8988T (cell line): ENCODE results near the gene LHX2.

Experiments
- DNase-seq: peaks from one replicate; pipeline ENCODE4 v3.0.0; 2011

Gene LHX2

DNA sequence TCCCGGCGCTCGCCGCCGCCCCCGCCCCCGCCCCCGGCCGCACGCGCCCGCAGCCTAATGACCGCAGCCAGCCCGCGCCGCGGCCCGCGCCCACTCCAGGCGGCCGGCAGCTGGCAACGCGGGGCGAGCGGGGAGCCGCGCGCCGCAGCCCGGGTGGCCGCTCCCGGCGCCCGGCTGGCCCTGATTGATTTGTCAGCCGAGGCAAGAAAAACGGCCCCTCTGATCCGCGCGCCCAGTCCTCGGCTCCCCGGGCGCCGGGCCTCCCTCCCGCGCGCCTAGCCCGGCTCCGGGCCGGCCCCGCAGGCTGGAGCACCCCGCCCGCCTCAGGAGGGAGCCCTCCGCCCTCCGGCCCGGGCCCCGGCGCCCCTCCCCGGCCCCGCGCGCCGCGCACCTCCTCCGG, 11.9 kb upstream of the LHX2 start:
- DNase-seq = no peak

DNA sequence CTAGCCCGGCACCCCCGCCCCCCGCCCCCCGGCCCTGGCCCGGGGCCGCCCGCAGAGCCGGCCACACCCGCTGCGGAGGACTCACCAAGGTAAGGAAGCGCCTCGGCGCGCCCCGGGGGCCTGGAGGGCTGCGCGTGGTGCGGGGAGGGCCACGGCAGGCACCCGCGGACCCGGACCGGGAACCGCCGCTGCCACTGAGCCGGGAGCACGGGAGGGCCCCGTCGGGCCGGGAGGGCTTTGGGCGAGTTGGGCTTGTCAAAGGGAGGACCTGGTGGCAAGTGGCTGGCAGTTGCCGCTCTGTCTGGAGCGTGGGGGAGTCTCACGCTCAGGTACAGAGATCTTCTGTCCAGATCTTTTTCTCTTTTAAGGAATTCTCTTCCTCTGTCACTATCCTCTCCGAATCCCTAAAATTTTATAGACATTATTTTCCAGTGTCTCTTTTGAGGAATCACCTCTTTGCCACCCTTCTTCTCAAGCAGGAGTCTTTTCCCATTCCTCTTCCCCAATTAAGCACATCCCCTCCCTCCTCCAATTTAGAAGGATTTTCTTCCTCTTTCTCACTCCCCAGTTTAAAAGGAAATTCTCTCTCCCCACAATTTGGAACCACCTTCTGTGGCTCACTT, 11.3 kb upstream of the LHX2 start:
- no peak for DNase-seq

DNA sequence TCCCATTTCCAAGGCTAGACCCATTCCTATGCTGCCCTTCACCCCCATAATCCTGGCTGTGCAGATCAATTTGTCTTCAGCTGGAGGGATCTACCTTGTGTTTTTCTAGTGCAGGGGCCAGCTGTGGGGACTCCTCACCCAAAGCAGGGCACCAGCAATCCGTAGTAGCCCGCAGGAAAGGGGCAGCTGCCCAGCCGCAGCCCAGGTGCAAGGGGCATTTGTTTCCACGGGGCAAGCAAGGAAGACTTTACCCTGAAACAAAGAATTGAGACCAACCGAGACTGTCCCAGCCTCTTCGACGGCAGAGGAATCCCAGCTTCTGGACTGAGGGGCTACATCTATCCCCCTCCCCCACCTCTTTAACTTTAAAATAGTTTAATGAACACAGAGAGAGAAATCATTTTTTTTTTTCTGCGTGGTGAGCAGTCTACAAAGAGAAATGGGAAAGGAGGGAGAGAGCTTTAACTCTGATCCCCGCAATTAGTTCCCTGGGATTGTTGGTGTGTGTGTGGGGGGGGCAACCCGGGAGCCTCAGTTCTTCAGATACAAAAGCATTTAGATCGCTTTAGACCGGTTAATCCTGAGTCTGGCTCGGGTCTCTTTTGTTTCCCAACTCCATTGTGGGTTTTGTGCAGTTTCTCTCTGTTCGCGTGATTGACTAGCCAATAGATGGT, 10.6 kb upstream of the LHX2 start:
- no peak for DNase-seq

DNA sequence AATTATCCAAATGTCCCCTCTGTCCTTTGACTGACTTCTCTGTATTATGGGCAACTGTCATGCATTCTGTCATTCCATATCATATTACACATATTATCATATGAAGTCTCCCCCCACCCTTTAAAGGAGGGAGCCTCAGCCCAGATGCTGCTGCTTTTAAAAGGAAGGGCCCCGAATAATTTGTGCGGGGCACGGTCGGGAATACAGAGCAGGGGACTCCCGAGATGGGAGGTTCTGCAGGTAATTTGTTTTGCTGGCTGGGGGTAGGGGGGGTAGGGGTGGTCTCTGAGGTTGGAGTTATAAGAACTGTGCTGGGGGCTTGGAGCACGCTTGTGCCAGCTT, 10.1 kb upstream of the LHX2 start:
- DNase-seq = no peak

DNA sequence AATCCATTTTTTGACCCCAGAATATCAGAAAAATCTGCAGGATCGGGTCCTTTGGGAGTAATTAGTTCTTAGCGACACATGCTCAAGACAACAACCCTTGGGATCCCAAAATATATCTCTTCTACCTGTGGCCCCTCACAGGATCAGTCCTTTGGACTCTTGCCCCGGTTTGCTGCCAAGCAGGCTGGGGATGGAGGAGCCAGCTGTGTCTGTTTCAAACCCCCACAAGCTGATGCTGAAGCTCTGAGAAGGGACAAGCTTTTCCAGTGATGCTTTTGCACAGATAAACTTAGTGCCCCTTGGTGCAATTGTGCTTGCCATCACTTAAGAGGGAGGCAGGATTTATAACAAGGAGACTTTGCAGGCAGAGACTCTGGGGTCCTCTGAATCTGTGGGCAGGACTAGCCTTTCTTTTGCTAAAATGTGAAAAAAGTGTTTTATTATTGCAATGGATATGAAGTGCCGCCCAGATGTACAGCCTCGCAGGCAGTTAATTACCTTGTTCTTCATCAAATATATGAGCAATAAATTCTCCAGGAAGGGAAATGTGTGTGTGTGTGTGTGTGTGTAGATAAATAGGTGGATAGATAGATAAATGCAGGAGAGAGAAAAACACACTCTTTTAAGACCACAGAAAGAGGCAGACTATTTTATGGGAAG, 9.6 kb upstream of the LHX2 start:
- no peak for DNase-seq

DNA sequence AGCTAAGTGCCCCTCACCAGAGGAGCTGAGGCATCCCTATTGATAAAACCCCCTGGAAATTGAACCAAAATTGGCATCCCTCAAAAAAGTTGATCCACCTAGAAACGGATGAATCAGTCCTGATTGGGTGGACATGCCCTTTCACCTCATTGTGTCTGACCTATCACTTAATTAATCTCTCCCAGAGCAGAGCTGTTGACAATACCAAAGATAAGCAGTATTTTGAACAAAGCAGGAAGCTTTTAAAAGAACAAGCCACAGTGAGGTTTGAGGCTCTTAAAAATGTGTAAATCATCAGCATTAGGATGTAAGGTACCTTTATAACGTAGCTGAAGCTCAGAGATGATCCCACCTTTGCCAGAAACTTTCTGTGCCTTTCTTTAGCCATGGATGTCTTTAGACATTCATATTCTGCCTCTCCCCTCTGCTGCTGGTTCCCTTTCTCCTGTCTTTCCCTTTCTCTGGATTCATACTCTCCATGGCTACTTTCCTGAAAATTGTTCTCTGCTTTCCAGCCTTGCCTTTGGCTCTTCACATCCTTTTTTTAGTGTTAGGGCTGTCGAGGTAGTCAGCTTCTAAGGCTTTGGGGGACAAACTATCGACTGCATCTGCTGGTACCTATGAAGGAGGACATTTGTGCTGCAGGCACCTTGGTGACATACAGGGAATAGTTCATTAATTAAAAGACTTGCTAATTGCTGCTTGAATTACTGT, 7.8 kb upstream of the LHX2 start:
- no peak for DNase-seq

DNA sequence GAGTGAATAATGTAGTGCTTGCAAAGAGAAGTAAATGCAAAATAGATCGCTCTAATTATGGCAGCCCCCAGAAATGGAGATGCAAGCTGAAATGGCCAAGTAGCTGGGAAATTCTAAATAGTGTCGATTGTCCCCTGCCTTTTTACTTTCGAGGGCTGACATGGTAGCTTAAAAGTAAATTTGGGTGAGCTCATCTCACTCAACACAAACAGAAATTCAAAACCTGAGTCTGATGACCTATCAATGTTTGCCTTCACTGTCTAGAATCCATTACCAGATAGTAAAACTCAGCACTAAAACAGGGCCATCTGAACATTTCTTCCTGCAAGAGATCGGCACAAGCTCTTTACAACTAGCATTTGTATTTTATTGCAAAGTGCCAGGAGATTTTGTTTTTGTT, 7.0 kb upstream of the LHX2 start:
- no peak for DNase-seq

DNA sequence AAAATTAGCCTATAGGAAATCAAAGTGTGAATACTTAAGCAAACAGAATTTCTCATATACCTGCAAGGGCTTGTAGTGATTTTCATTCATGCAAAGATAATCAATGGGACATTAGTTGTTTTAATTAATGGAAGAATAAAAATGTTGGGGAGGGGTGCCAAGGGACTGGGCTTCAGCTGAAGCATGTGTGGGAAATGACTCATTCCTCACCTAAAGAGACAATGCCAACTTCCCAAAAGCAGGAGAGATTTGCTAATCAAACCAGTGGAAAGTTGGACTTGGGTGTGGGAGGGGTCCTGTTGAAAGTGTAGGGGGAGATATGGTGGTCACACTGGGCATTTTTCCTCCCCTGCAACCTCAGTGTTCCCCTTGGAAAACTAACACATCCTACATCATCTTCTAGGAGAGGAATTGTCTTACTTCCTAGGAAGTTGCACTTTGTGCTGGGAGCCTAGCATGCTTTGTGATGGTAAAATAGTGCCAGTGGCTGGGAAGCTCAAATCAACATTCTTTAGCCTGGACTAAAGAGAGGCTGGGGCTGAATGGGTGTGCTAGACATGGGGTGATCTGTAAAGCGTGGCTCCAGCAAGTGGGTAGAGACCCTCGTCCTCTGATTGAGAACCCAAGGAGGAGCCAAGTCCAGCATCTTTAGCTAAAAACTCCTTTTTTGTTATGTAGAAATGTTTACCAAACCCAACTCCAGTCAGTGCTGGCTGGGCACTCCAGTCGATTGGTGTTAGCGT, 6.4 kb upstream of the LHX2 start:
- DNase-seq = no peak

DNA sequence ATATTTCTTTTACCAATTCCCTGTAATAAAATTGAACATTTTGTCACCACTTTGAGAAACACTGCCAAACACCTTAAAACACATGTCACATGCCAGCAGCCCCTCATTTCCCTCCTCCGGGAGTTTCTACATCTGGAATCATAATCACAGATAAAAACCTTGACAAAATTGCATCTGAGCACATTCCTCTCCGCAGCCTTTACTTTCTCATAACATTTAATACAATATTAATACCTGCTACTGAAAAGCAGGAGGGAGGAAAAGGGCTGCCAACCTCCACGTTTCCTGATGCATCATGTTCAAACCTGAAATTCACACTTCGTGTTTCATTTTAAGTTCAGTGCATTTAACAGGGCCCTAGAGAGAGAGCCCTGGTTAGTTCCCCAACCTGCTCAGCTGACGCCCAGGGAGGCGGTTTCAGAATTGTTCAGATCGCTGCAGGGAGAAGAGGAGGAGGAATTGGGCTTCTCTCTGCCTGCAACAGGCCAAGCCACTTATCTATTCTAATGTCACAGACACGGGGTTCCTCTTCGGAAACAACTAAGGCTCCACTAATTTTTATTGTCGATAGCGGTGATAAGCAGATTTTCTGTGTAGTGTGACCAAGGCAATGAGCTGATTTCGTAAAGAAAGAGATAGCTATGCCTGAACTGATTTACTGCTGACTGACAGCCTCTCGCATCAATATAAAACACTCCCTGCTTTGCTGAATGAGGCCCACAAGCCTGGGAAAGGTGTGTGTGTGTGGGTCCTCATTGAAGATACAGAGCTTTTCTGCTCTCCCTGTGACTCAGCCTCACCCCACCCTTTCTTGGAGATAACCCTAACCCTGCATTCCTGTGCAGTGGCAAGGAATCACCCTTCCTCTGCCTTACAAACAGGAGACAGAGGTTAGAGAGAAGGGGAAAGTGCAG, 4.9 kb upstream of the LHX2 start:
- DNase-seq = no peak

DNA sequence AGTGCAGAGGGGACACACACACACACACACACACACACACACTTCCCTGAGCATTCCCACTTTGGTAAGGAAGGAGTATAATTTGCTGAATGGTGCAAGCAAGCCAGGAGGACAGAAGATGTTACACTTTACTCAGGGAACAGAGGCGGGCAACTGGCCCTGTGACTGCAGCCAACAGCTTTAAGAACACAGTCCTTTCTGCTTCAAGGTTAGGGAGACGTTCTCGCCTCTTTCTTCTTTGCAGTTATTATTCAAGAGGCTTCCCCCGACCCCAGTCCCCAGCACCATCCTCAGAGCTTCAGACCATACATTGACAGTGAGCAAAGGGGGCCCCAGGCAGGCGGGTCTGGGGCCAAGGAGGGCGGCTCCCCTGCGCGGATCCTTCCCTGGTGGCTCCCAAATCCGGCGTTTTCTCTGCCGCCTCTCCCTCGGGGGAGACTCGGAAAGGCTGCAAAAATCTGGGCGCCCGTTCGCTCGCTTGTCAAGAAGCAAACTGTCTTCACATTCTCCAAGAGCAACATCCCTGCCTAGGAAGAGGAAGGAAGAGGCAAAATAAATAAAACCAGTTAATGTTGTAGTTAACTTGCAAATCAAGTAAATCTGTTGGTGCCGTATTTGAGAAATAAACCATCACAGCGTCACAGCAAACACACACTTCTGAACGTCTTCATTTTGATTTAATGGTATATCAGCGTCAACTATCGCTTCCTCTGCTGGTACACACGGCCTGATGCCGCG, 3.8 kb upstream of the LHX2 start:
- DNase-seq = no peak

DNA sequence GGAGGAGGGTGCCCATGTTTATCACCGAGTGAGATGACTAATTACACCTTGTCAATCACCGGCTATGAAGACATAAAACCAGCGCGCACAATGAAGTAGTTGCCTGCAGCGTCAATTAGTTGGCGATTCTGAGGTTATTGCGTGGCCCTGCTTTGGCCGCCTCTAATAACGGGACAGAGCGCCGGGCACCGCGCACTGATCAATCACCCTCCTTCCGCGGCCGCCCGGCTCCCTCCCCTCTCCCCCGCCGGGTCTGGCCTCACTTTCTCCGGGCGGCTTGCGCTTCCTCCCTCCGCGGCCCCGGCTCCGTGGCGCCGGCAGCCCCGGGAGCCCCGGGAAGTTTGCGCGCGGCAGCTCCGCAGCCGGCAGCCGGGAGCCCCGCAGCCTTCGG, 3.3 kb upstream of the LHX2 start:
- DNase-seq = no peak

DNA sequence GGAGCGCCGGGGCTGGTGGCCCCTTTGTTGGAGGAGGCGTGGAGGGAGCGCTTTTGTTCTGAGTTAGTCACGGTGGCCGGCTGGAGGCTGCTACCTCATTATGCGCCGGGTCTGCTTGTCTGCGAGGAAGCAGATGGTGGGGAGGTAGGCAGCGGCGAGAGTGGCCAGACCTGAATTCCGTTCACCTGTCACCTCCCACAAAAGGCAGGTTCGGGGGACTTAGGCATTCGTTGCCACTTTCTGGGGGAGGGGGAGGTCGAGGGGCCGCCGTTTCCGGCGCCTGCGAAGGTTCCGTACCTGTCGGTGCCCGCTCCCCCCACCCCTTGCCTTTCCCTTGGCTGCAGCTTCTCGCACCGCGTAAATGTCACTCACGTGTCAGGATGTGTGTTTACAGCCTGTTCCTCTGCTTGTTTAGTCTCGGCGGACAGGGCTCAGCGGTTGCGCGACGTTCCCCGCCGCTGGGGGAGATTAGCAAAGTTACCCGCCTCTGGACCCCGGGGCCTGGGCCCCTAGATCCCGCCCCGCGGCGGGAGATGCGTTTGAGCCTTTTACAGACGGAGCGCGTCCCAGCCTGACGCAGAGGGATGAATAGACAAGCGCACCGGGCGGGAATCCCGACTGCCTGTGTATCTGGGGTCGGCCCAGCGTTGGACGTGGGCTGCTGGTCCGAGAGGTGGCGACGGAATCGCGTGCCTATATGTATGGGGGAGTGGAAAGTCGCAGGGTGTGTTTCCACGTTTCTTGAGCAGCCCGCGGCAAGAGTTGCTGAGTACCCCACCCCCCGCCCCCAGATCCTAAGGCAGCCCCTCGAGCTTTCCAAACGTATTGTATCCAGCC, 2.7 kb upstream of the LHX2 start:
- DNase-seq = no peak

DNA sequence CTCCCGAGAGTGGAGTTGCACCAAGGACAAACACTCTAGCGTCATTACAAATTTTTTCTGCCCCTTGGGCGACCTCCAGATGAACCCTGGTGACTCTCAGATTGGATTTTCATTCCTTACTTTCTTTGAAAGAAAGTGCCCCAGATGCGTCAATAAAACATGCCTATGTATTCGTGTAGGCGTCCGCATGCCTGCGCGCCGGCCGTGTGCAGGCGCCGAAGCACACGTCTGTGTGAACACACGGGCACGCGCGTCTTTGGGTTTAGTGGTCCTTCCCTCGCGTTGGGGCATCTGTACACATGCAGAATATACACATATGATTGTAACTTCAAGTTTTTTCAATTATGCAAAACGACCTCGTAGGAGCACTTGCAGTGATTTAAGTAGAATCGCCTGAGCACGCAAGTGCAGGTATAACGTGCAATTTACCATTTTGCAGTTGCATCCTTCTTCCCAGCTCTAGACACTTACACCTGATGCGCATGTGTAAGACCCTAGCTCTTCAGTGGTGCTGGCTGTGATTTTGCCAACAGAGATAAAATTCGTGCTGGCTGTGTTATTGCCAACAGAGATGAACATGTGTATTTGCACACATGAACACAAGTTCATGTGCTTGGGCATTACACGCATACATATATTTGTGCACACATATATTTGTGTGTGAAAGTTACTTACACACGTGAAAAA, 1.9 kb upstream of the LHX2 start:
- no peak for DNase-seq

DNA sequence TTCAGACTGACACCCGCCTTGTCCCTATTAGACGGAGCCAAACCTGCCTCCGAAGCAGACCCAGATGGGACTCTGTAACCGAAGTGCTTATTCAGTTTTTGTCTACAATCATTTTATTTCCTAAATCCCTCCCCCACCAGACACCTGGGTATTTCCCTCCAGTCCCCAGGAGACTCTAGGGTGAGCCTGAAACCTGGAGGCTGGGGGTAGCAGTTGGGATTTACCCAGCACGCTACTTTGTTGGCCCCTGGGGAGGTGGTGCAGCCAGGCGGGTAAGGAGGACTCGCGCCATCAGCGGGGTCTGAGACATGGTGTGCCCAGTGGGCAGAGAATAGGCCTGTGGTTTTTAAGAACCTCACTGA, 1.3 kb upstream of the LHX2 start:
- no peak for DNase-seq

DNA sequence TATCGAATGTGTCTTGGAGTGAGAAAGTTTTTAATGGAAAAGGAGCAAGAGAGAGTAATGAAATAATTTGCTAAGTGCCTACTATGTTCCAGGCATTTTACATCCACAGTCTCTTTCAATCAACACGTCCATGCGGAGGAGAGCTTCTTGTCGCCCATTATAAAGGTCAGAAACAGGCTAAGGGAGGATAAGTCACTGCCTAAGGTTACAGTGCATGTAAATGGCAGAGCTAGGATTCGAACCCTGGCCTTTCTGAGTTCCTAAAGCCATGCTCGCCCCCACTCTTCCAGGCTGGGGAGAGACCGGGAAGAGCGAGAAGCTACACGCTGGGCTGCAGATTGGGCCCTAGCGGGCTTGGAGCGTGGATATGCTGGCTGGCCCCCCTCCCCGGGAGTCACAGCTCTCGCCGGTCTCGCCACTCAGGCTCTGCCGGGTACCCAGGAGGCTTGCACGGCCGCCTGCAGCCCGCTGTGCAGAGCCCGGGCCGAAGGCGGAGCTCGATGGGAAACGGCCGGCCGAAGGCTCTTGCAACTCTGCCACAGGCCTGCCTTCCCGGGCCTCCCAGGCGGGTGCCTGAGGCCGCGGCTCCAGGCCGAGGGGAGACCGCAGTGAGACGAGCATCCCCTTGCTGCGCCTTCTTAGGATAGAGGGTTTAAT, 775 bp upstream of the LHX2 start:
- DNase-seq = no peak

DNA sequence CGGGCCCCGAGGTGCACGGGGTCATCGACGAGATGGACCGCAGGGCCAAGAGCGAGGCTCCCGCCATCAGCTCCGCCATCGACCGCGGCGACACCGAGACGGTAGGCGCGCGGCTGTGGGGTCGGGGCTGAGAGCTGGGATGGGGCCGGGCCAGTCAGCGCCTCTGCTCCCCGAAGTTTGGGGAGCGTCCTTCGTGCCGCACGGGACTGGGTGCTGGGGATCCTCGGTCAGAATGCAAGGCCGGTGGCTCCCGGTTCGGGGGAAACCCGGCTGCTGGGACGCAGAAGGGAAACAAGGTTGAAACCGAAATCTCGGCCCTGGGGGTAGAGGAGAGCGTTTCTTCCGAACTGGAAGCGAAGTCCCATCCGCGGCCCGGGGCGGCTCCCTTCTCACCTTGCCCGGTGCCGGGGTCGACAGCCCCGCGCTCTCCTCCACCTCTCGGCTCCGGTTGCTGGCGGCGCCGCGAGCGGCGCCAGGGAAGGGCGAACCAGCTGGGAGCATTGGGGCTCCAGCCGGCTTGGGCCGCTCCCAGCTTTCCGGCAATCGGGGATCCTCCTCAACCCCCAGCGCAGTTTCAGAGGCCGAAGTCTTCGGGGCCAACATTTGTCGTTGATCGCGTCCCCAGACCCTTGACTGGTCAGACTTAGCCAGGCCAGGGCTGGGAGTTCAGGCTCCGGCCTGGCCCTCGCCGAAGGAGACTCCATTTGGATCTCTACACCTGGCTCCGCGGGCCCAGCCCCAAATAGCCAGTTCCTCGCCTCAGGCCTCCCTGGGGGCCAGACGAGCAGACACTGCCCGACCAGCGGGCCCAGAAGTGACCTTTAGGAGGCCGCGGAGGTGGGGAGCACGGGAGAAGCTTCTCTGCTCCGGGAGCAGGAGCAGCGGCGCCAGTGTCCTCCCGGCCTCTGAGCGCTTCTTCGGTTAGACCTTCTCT, 1.1 kb downstream of the LHX2 start:
- no peak for DNase-seq

DNA sequence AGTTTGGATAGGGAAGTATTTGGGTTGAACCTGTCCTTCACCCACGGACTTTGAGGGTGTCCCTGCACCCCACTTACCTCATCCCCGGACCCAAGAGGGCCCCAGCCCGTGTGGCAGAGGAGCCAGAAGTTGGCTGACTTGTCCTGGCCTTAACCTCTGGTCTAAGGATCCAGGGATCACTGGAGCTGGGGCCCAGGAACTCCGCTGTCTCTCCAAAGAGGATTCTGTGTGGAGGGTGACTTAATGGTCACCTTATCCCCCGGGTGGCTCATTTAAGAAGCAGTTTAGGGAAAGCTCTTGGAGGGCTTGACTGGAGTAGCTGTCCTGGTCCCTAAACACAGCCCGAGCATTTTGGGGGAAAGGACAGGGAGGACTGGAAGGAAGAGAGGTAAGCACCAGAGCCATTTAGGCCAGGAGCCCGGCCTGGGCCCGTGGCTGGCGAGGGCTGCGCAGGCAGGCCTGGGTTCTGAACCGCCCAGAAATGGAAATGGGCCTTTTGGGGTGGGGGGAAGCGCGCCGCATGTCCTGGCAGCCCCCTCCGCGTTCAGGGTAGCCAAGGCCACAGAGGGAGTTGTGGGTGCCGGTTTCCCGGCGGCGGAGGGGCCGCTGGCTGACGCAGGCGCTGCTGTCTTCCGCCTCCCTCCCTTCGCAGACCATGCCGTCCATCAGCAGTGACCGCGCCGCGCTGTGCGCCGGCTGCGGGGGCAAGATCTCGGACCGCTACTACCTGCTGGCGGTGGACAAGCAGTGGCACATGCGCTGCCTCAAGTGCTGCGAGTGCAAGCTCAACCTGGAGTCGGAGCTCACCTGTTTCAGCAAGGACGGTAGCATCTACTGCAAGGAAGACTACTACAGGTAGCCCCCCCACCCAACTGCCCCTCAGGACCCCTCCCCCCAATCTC, 2.0 kb downstream of the LHX2 start:
- no peak for DNase-seq
